HL-60 (cell line): ENCODE measurements around the gene METAP2.

Experiments used
- DNase-seq, 2 experiments: peaks; one replicate each; pipeline ENCODE4 v3.0.0-alpha.2; 2010 to 2020; ENCODE audit warnings: low read depth in 1 of 2, low spot score in 1 of 2
- H3K27ac ChIP-seq: fragments of 250-450 bp; sonication (Bioruptor Pico); replicated peaks from 2 replicates; pipeline ENCODE4 v1.5.1; 2020; ENCODE audit warnings: mild to moderate bottlenecking, moderate library complexity
- H3K27me3 ChIP-seq: fragments of 250-450 bp; sonication (Bioruptor Pico); 2 replicates; pipeline ENCODE4 v1.5.1; 2021; ENCODE audit warnings: mild to moderate bottlenecking, moderate library complexity; ENCODE audit not compliant: insufficient read depth, poor library complexity, severe bottlenecking
- H3K4me3 ChIP-seq: replicated peaks from 2 replicates; pipeline ENCODE4 v1.5.1; 2011; ENCODE audit warnings: mild to moderate bottlenecking, control low read depth, low read length; ENCODE audit not compliant: insufficient read depth
- GABPA ChIP-seq: IDR thresholded peaks from 2 replicates; pipeline ENCODE4 v1.6.1; 2012; ENCODE audit warnings: low read depth
- POLR2AphosphoS5 ChIP-seq: IDR thresholded peaks from 2 replicates; pipeline ENCODE4 v1.6.1; 2012; ENCODE audit warnings: low read depth
- SPI1 ChIP-seq: IDR thresholded peaks from 2 replicates; pipeline ENCODE4 v1.6.1; 2012; ENCODE audit warnings: low read depth, mild to moderate bottlenecking, borderline replicate concordance
- TF ChIP-seq, protein P1 (sequence below): IDR thresholded peaks from one replicate; pipeline ENCODE4 v1.5.1; 2011; ENCODE audit warnings: low read length, control low read depth, inconsistent platforms; ENCODE audit not compliant: insufficient read depth
- TF ChIP-seq, protein P2 (sequence below): IDR thresholded peaks from 2 replicates; pipeline ENCODE4 v1.6.1; 2012; ENCODE audit warnings: low read depth; ENCODE audit not compliant: insufficient replicate concordance

The METAP2 gene

DNA sequence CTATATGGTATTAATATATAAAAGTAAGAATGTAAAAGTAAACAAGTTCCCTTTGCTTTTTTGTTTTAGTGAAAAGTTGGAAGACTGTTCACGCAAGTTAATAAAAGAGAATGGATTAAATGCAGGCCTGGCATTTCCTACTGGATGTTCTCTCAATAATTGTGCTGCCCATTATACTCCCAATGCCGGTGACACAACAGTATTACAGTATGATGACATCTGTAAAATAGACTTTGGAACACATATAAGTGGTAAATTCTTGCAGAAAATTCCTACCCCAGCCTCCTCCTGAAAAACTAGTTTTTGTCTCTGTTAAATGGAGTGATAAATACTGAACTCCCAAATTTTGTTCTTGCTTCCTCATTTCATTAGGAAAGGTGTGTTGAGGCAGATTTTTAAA, 20.9 kb downstream of the METAP2 start:
- Histone ChIP-seq H3K4me3 (no peak overlapping the region), H3K27me3 (no peaks in the 10 kb centered on the region), H3K27ac (no peak overlapping the region)
- DNase-seq = no peak
- TF ChIP-seq, protein P1, sequence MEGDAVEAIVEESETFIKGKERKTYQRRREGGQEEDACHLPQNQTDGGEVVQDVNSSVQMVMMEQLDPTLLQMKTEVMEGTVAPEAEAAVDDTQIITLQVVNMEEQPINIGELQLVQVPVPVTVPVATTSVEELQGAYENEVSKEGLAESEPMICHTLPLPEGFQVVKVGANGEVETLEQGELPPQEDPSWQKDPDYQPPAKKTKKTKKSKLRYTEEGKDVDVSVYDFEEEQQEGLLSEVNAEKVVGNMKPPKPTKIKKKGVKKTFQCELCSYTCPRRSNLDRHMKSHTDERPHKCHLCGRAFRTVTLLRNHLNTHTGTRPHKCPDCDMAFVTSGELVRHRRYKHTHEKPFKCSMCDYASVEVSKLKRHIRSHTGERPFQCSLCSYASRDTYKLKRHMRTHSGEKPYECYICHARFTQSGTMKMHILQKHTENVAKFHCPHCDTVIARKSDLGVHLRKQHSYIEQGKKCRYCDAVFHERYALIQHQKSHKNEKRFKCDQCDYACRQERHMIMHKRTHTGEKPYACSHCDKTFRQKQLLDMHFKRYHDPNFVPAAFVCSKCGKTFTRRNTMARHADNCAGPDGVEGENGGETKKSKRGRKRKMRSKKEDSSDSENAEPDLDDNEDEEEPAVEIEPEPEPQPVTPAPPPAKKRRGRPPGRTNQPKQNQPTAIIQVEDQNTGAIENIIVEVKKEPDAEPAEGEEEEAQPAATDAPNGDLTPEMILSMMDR = no peak
- TF ChIP-seq SPI1 (no peak), POLR2AphosphoS5 (no peak), GABPA (no peak)
- TF ChIP-seq, protein P2, sequence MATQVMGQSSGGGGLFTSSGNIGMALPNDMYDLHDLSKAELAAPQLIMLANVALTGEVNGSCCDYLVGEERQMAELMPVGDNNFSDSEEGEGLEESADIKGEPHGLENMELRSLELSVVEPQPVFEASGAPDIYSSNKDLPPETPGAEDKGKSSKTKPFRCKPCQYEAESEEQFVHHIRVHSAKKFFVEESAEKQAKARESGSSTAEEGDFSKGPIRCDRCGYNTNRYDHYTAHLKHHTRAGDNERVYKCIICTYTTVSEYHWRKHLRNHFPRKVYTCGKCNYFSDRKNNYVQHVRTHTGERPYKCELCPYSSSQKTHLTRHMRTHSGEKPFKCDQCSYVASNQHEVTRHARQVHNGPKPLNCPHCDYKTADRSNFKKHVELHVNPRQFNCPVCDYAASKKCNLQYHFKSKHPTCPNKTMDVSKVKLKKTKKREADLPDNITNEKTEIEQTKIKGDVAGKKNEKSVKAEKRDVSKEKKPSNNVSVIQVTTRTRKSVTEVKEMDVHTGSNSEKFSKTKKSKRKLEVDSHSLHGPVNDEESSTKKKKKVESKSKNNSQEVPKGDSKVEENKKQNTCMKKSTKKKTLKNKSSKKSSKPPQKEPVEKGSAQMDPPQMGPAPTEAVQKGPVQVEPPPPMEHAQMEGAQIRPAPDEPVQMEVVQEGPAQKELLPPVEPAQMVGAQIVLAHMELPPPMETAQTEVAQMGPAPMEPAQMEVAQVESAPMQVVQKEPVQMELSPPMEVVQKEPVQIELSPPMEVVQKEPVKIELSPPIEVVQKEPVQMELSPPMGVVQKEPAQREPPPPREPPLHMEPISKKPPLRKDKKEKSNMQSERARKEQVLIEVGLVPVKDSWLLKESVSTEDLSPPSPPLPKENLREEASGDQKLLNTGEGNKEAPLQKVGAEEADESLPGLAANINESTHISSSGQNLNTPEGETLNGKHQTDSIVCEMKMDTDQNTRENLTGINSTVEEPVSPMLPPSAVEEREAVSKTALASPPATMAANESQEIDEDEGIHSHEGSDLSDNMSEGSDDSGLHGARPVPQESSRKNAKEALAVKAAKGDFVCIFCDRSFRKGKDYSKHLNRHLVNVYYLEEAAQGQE = no peak

GRCh38 chr12:95495433-95495832, 21.5 kb downstream of the METAP2 start:
- Histone ChIP-seq H3K4me3 (no peak overlapping the region), H3K27ac (no peak overlapping the region), H3K27me3 (no peaks in the 10 kb centered on the region)
- TF ChIP-seq, protein P1 = no peak
- TF ChIP-seq GABPA = no peak
- TF ChIP-seq SPI1 = no peak
- TF ChIP-seq, protein P2 = no peak
- no peak for TF ChIP-seq POLR2AphosphoS5
- DNase-seq = no peak

- H3K27me3 ChIP-seq = no peaks in the 10 kb centered on the region
- H3K4me3 ChIP-seq = no peak overlapping the region
- DNase-seq = no peak
- no peak overlapping the region for H3K27ac ChIP-seq
- TF ChIP-seq, protein P2 = no peak
- TF ChIP-seq SPI1 (no peak), GABPA (no peak), POLR2AphosphoS5 (no peak)
- TF ChIP-seq, protein P1 = no peak
Observed at GRCh38 chr12:95497031-95497430, 23.1 kb downstream of the METAP2 start.
